IPS DF 6.9 (cell line): ENCODE results near the gene SPATC1L.
"Not testable (repeated sequence)": the region's sequence is repeated elsewhere in the genome, so short reads cannot be mapped to it uniquely, and the experiment has no call there.

Experiments
- DNase-seq: peaks from one replicate; pipeline ENCODE4 v3.0.0-alpha.2; 2013; ENCODE audit warnings: low read depth, low spot score
- H3K27ac ChIP-seq: one replicate; pipeline ENCODE4 v1.5.1; 2013; ENCODE audit warnings: low read length, control low read depth
- H3K27me3 ChIP-seq: 2 replicates; pipeline ENCODE4 v1.6.1; 2013; ENCODE audit warnings: mild to moderate bottlenecking, low read length; ENCODE audit not compliant: control insufficient read depth, insufficient read depth
- H3K36me3 ChIP-seq: 2 replicates; pipeline ENCODE4 v1.6.1; 2013; ENCODE audit warnings: low read length; ENCODE audit not compliant: control insufficient read depth, insufficient read depth
- H3K4me1 ChIP-seq: 2 replicates; pipeline ENCODE4 v1.6.1; 2013; ENCODE audit warnings: low read length; ENCODE audit not compliant: control insufficient read depth, insufficient read depth
- H3K4me3 ChIP-seq: 2 replicates; pipeline ENCODE4 v1.5.1; 2013; ENCODE audit warnings: mild to moderate bottlenecking, low read length
- H3K9me3 ChIP-seq: 2 replicates; pipeline ENCODE4 v1.6.1; 2013; ENCODE audit warnings: low read length, inconsistent platforms; ENCODE audit not compliant: control insufficient read depth, insufficient read depth
- WGBS: extraction: QIAGEN DNeasy Blood & Tissue Kit; methylation state at CpG from one replicate; pipeline ENCODE4 v1.1.7; 2013; ENCODE audit warnings: mixed read lengths, missing lambda C conversion rate; ENCODE audit not compliant: insufficient read length, insufficient coverage; 5-methylcytosine and 5-hydroxymethylcytosine counted together

Gene SPATC1L

GRCh38 chr21:46153247-46154154 lies 30.8 kb downstream of the SPATC1L start:
- Histone ChIP-seq H3K4me1 (peaks cover 6% of the 10 kb centered on the region), H3K27me3 (no peaks in the 10 kb centered on the region), H3K4me3 (no peak overlapping the region), H3K27ac (no peak overlapping the region), H3K36me3 (no peaks in the 10 kb centered on the region), H3K9me3 (no peaks in the 10 kb centered on the region)
- DNase-seq = peak; percentile 41
- WGBS = no CpG with 5 or more reads among the region's 33 CpGs

GRCh38 chr21:46152927-46153246 lies 31.4 kb downstream of the SPATC1L start:
- H3K9me3 ChIP-seq = no peaks in the 10 kb centered on the region
- no peak overlapping the region for H3K27ac ChIP-seq
- no peaks in the 10 kb centered on the region for H3K36me3 ChIP-seq
- H3K4me1 ChIP-seq = peaks cover 6% of the 10 kb centered on the region
- WGBS = no CpG with 5 or more reads among the region's 18 CpGs
- DNase-seq = no peak
- no peak overlapping the region for H3K4me3 ChIP-seq
- H3K27me3 ChIP-seq = no peaks in the 10 kb centered on the region

- no peak for DNase-seq
- WGBS = no CpG with 5 or more reads among the region's 45 CpGs
- Histone ChIP-seq H3K9me3 (no peaks in the 10 kb centered on the region), H3K36me3 (no peaks in the 10 kb centered on the region), H3K4me1 (peaks cover 6% of the 10 kb centered on the region), H3K27me3 (no peaks in the 10 kb centered on the region), H3K27ac (no peak overlapping the region), H3K4me3 (no peak overlapping the region)
These were observed 32.0 kb downstream of the SPATC1L start for GRCh38 chr21:46151989-46152926.

GRCh38 chr21:46151261-46151988 lies 32.8 kb downstream of the SPATC1L start:
- H3K9me3 ChIP-seq = no peaks in the 10 kb centered on the region
- WGBS = no CpG with 5 or more reads among the region's 47 CpGs
- no peak overlapping the region for H3K27ac ChIP-seq
- no peaks in the 10 kb centered on the region for H3K27me3 ChIP-seq
- H3K4me3 ChIP-seq = no peak overlapping the region
- H3K36me3 ChIP-seq = no peaks in the 10 kb centered on the region
- H3K4me1 ChIP-seq = peaks cover 6% of the 10 kb centered on the region
- DNase-seq = no peak

DNA sequence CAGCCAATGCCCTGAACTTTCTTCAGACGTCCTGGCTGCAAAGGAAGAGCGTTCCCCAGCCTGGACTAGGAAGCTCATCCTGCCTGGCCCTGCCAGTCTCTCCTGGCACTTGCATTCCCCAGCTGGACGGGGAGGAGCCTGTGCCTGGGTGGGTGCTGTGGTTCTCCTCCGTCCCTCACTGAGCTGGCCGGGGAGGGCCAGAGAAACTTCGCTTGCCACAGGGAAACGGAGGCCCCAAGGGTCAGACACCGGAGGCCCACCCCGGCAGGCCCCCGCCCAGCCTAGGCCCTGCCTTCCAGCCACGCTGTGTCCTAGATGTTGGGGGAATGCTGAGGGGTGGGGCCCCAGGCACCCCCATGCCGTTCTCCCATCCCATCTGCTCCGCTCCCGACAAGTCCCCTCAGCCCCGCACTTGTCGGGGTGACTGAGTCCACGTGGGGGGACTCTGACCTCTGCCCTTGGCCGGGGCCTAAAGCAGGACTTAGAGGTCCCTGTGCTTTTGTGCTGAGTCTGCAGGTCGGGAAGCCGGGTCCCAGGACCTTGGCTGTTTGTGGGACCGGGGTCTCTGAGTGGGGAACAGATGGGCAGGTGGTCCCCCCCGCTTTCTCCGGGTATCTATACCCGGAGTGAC lies 33.7 kb downstream of the SPATC1L start:
- WGBS = no CpG with 5 or more reads among the region's 24 CpGs
- DNase-seq = no peak
- H3K36me3 ChIP-seq = no peaks in the 10 kb centered on the region
- no peaks in the 10 kb centered on the region for H3K27me3 ChIP-seq
- no peaks in the 10 kb centered on the region for H3K9me3 ChIP-seq
- H3K4me1 ChIP-seq = peaks cover 6% of the 10 kb centered on the region
- H3K4me3 ChIP-seq = no peak overlapping the region
- H3K27ac ChIP-seq = no peak overlapping the region

- Histone ChIP-seq H3K9me3 (no peaks in the 10 kb centered on the region), H3K4me1 (peaks cover 6% of the 10 kb centered on the region), H3K4me3 (no peak overlapping the region), H3K36me3 (no peaks in the 10 kb centered on the region; the same call in 1 of the 2 replicates), H3K27me3 (no peaks in the 10 kb centered on the region), H3K27ac (no peak overlapping the region)
- WGBS = no CpG with 5 or more reads among the region's 19 CpGs
- DNase-seq = no peak
These were observed 34.2 kb downstream of the SPATC1L start for GRCh38 chr21:46150073-46150472.

DNA sequence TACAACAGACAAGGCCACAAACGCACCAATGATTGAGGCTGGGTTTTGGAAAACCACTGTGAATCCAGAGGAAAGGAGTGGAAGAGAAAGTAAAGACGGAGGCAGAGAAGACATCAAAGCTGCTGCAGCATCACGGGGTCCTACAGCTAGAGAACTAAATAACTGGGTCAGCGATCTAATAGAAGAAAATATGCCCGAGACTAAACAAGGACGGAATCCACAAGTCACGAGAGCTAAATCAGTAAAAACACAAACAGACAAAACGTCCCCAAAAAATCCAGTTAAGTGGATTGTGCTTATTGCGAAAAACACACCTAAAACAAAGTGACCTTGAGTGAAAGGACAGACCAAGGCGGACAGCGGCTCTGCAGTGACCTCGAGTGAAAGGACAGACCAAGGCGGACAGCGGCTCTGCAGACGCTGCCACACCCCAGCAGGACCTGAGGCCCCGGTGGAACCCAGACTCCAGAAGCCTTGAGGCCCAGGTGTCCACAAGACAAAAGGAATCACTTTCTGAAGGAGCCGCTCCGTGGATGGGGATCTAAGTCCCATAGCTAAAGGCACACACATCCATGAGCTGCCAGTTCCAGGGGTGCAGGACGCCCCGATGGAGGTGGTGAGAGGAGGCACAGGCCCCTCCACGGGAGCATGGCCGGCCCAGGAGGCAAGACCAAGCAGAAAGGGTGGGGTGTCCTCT lies 34.9 kb downstream of the SPATC1L start:
- WGBS = no CpG with 5 or more reads among the region's 22 CpGs
- no peaks in the 10 kb centered on the region for H3K9me3 ChIP-seq
- H3K27me3 ChIP-seq = no peaks in the 10 kb centered on the region
- no peak overlapping the region for H3K4me3 ChIP-seq
- no peaks in the 10 kb centered on the region; the same call in 1 of the 2 replicates for H3K36me3 ChIP-seq
- no peak overlapping the region for H3K27ac ChIP-seq
- DNase-seq = no peak
- peaks cover 6% of the 10 kb centered on the region for H3K4me1 ChIP-seq

DNA sequence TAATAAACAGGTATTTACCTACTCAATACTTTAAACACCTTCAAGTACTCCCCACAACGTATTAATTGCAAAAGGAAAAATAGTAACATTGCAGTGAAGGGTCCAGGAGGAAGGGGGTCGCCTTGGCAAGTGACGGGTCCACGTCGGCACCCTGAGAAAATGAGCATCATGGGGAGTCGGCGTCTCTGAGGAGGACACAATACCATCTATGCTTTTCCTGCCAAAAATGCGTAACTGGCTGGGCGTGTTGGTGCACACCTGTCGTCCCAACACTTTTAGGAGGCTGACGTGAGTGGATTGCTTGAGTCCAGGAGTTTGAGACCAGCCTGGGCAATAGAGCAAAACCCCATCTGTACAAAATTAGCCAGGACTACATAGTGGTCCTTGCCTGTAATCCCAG lies 36.2 kb downstream of the SPATC1L start:
- Histone ChIP-seq H3K4me3 (no peak overlapping the region), H3K9me3 (no peaks in the 10 kb centered on the region), H3K36me3 (no peaks in the 10 kb centered on the region; the same call in 1 of the 2 replicates), H3K27me3 (no peaks in the 10 kb centered on the region), H3K4me1 (peaks cover 2% of the 10 kb centered on the region; the same call in 1 of the 2 replicates), H3K27ac (no peak overlapping the region)
- DNase-seq = no peak
- WGBS = no CpG with 5 or more reads among the region's 11 CpGs

DNA sequence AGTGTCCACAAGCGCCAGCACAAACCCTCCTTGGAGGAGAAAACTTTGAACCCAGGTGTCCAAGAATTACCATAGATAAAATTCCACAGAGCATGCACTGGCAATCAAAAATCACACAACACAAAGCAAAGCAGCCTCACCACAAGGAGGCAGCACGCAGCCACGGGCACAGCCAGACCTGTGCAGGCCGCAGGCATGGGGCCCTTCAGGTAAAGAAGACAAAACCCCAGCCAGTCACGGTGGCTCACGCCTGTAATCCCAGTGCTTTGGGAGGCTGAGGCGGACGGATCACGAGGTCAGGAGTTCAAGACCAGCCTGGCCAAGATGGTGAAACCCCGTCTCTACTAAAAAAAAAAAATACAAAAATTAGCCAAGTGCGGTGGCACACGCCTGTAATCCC lies 36.8 kb downstream of the SPATC1L start:
- H3K36me3 ChIP-seq, H3K27ac ChIP-seq, H3K27me3 ChIP-seq, H3K4me1 ChIP-seq, H3K9me3 ChIP-seq, H3K4me3 ChIP-seq: not testable (repeated sequence)
- WGBS = no CpG with 5 or more reads among the region's 12 CpGs
- peak; percentile 45 for DNase-seq
